ENCODE results near the gene DAAM1. TPM values are rescaled to one million over a fixed set of nuclear protein-coding genes. Genes with fewer than 3 reads are reported as not detected.

The DAAM1 gene
- total RNA-seq, 1 donor from 2014 or later = 39.5 TPM

GRCh38 chr14:59251811-59252771, 63.6 kb downstream of the DAAM1 start:
- Mint-ChIP-seq H3K36me3 (peaks cover 1% of the 10 kb centered on the region), H3K27me3 (ENCODE audit: insufficient read depth, low read depth) (peaks cover 2% of the 10 kb centered on the region), H3K4me3 (no peak overlapping the region), H3K4me1 (peaks cover 16% of the 10 kb centered on the region), H3K9me3 (peaks cover 2% of the 10 kb centered on the region), H3K27ac (no peak overlapping the region)
- no peaks in the 10 kb centered on the region for H3K36me3 ChIP-seq
- peaks cover 2% of the 10 kb centered on the region for H3F3A ChIP-seq (ENCODE audit: low read depth)
- H3K79me2 ChIP-seq (ENCODE audit: low read depth) = peaks cover 47% of the 10 kb centered on the region
- no peaks in the 10 kb centered on the region for H3K9me3 ChIP-seq (ENCODE audit: low read depth)
- H2AFZ ChIP-seq (replicated peaks) = no peak overlapping the region
- H3K4me3 ChIP-seq = no peak overlapping the region
- peak overlapping the region; percentile 7 for H3K27ac ChIP-seq
- peaks cover 48% of the 10 kb centered on the region for H3K4me1 ChIP-seq
- no peak overlapping the region for H3K9ac ChIP-seq
- H4K20me1 ChIP-seq (ENCODE audit: low read depth) = peaks cover 7% of the 10 kb centered on the region
- H3K4me2 ChIP-seq = peak overlapping the region; percentile 44
- H3K27me3 ChIP-seq = no peaks in the 10 kb centered on the region
- TF ChIP-seq EZH2phosphoT487 (IDR thresholded peaks at IDR 0.05) = no peak
- no peak for TF ChIP-seq EZH2 (IDR thresholded peaks at IDR 0.05)
- TF ChIP-seq CTCF (IDR thresholded peaks at IDR 0.05) = no peak
- DNase-seq (ENCODE audit: low spot score) = peak; percentile 39

- Histone ChIP-seq H2AFZ (replicated peaks) (no peak overlapping the region), H4K20me1 (ENCODE audit: low read depth) (peaks cover 7% of the 10 kb centered on the region), H3K27ac (no peak overlapping the region), H3K4me3 (no peak overlapping the region), H3K9me3 (ENCODE audit: low read depth) (no peaks in the 10 kb centered on the region), H3K27me3 (no peaks in the 10 kb centered on the region), H3K4me1 (peaks cover 44% of the 10 kb centered on the region), H3K4me2 (no peak overlapping the region), H3K9ac (no peak overlapping the region), H3K36me3 (no peaks in the 10 kb centered on the region), H3F3A (ENCODE audit: low read depth) (no peaks in the 10 kb centered on the region), H3K79me2 (ENCODE audit: low read depth) (peaks cover 45% of the 10 kb centered on the region)
- Mint-ChIP-seq H3K27me3 (ENCODE audit: insufficient read depth, low read depth) (peaks cover 2% of the 10 kb centered on the region), H3K9me3 (peaks cover 2% of the 10 kb centered on the region), H3K36me3 (peaks cover 8% of the 10 kb centered on the region), H3K4me3 (no peak overlapping the region), H3K27ac (no peak overlapping the region), H3K4me1 (peaks cover 16% of the 10 kb centered on the region)
- TF ChIP-seq CTCF (IDR thresholded peaks at IDR 0.05) (no peak), EZH2phosphoT487 (IDR thresholded peaks at IDR 0.05) (no peak), EZH2 (IDR thresholded peaks at IDR 0.05) (no peak)
- DNase-seq (ENCODE audit: low spot score) = no peak
Observed at GRCh38 chr14:59252772-59253500, 64.5 kb downstream of the DAAM1 start.

GRCh38 chr14:59253527-59253926, 65.1 kb downstream of the DAAM1 start:
- Histone ChIP-seq H3K79me2 (ENCODE audit: low read depth) (peaks cover 45% of the 10 kb centered on the region), H3K27me3 (no peaks in the 10 kb centered on the region), H3K9me3 (ENCODE audit: low read depth) (no peaks in the 10 kb centered on the region), H4K20me1 (ENCODE audit: low read depth) (peaks cover 7% of the 10 kb centered on the region), H3K4me2 (no peak overlapping the region), H3K4me1 (peaks cover 38% of the 10 kb centered on the region), H3K4me3 (no peak overlapping the region), H3K27ac (no peak overlapping the region), H3F3A (ENCODE audit: low read depth) (no peaks in the 10 kb centered on the region), H3K36me3 (no peaks in the 10 kb centered on the region), H3K9ac (no peak overlapping the region), H2AFZ (replicated peaks) (no peak overlapping the region)
- TF ChIP-seq EZH2phosphoT487 (IDR thresholded peaks at IDR 0.05) (no peak), CTCF (IDR thresholded peaks at IDR 0.05) (no peak), EZH2 (IDR thresholded peaks at IDR 0.05) (no peak)
- no peak for DNase-seq (ENCODE audit: low spot score)
- no peak overlapping the region for H3K4me3 Mint-ChIP-seq
- H3K9me3 Mint-ChIP-seq = peaks cover 2% of the 10 kb centered on the region
- peaks cover 9% of the 10 kb centered on the region for H3K36me3 Mint-ChIP-seq
- H3K27me3 Mint-ChIP-seq (ENCODE audit: insufficient read depth, low read depth) = peaks cover 2% of the 10 kb centered on the region
- H3K4me1 Mint-ChIP-seq = peaks cover 16% of the 10 kb centered on the region
- no peak overlapping the region for H3K27ac Mint-ChIP-seq
